Stomach (tissue), 9 donors: ENCODE data around the gene KLHDC8A. TPM values are rescaled to one million over a fixed set of nuclear protein-coding genes. Genes with fewer than 3 reads are reported as not detected.
A peak's percentile ranks its signal among the peaks of the same experiment; 100 is the strongest.

Experiments
- DNase-seq, 2 donors: peaks; one replicate each; pipeline versions ENCODE4 v3.0.0 to v3.0.0-alpha.2; 2013 to 2019
- H3K27ac ChIP-seq, 5 donors: fragments of 200-600 bp in 4 of 5; sonication (generic) in 4 of 5; one replicate each; pipeline ENCODE4 v1.5.1; 2013 to 2019; ENCODE audit warnings: mild to moderate bottlenecking in 1 of 5, moderate library complexity in 1 of 5
- H3K27me3 ChIP-seq, 3 donors: fragments of 200-600 bp; sonication (generic); one replicate each; pipeline ENCODE4 v1.5.1; 2017 to 2019; ENCODE audit warnings: mixed run types in 1 of 3
- H3K36me3 ChIP-seq, 4 donors: fragments of 200-600 bp; sonication (generic); 1 replicate in 3 of 4; 2 replicates in 1 of 4; pipeline ENCODE4 v1.5.1; 2016 to 2019
- H3K4me1 ChIP-seq, 4 donors: fragments of 200-600 bp; sonication (generic); one replicate each; pipeline ENCODE4 v1.5.1; 2016 to 2019
- H3K4me3 ChIP-seq, 4 donors: fragments of 200-600 bp; sonication (generic) in 3 of 4; one replicate each; pipeline ENCODE4 v1.5.1; 2016 to 2019; ENCODE audit warnings: mild to moderate bottlenecking in 1 of 4
- H3K9me3 ChIP-seq, 4 donors: fragments of 200-600 bp; sonication (generic); one replicate each; pipeline ENCODE4 v1.5.1; 2016 to 2019
- CTCF ChIP-seq, 7 experiments: fragments of 450-650 bp in 4 of 7; fragments of 200-600 bp in 3 of 7; sonication (generic) in 3 of 7; IDR thresholded peaks; one replicate each; pipeline ENCODE4 v1.5.1; 2016 to 2019; ENCODE audit warnings: antibody characterized with exemption in 7 of 7, control low read depth in 2 of 7, mild to moderate bottlenecking in 1 of 7
- EP300 ChIP-seq: sonication (generic); formaldehyde crosslinking; IDR thresholded peaks from one replicate; pipeline ENCODE4 v1.6.1; 2017; ENCODE audit warnings: antibody characterized with exemption
- POLR2A ChIP-seq, 4 donors: fragments of 450-650 bp; IDR thresholded peaks; one replicate each; pipeline ENCODE4 v1.6.1; 2016; ENCODE audit warnings: antibody characterized with exemption in 4 of 4, control low read depth in 2 of 4, mild to moderate bottlenecking in 1 of 4, moderate library complexity in 1 of 4
- POLR2AphosphoS5 ChIP-seq, 3 donors: sonication (generic); formaldehyde crosslinking; IDR thresholded peaks; one replicate each; pipeline ENCODE4 v1.6.1; 2016; ENCODE audit warnings: antibody characterized with exemption in 3 of 3
- WGBS, 5 donors: extraction: QIAGEN DNeasy Blood & Tissue Kit in 3 of 5; methylation state at CpG; one replicate each; pipeline versions ENCODE4 v1.1.5 to v1.1.7; 2013 to 2018; 5-methylcytosine and 5-hydroxymethylcytosine counted together
- intact Hi-C: fragments of 100-400 bp; cut with DNase I; formaldehyde crosslinking; loops from one replicate; pipeline ENCODE4 v1.15.1; 2023; ENCODE audit warnings: low total_unique reads
- polyA plus RNA-seq, 3 donors: library from polyadenylated mRNA; stranded (reverse); fragments of 200-250 nt; gene quantifications; one replicate each; pipeline ENCODE4 v1.2.3, GENCODE V29; 2013
- total RNA-seq, 5 donors: library from RNA; depleted of rRNA; stranded (reverse); fragments of >200 nt; gene quantifications; one replicate each; pipeline versions ENCODE4 v1.1.0 to v1.2.3, GENCODE V29; 2014 to 2016
- donor health status: healthy with polysubstance abuse.
- donor health status: Bipolar disorder and iron deficiency.
- donor health status: healthy.

The KLHDC8A gene
- total and polyA plus RNA-seq, 8 donors = 0.72 to 6.9 (median 2.8) TPM; not detected in 2

DNA sequence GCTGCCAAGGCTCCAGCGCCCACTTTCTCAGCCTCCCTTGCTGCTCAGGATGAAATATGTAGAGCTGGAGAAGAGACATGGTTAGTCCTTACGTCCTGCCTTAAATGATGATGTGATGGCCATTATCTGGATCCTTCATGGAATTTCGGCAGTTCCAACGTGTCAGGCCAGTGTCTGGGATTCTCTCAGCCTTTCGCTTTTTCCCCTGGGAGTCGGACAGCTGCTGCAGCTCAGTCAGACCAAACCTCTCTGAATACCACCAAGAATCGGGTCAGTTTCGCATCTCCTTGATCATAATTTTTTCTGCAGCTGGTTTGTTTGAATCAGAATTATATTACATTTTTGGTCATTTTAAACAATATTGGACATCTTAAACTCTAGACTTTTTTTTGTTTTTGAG is 22.3 kb upstream of the KLHDC8A start:
- WGBS, 5 donors = 76 to 86% (median 84%) methylated on average over 8 of the region's 8 CpGs

GRCh38 chr1:205377355-205377754 is 20.6 kb upstream of the KLHDC8A start:
- intact Hi-C loops = no loop called here
- 90 to 94% (median 92%) methylated on average over 3 of the region's 3 CpGs for WGBS, 5 donors
- Histone ChIP-seq H3K27ac (no peak overlapping the region), H3K9me3 (no peaks in the 10 kb centered on the region), H3K4me1 (peaks cover 19 to 33% (median 28%) of the 10 kb centered on the region in 4 donors), H3K4me3 (no peak overlapping the region), H3K36me3 (no peaks in the 10 kb centered on the region), H3K27me3 (peaks cover 0 to 60% (median 0%) of the 10 kb centered on the region in 3 donors)
- TF ChIP-seq EP300 = no peak
- no peak for TF ChIP-seq POLR2AphosphoS5 (IDR thresholded peaks at IDR 0.05)
- no peak for TF ChIP-seq CTCF (IDR thresholded peaks at IDR 0.05)
- no peak for TF ChIP-seq POLR2A (IDR thresholded peaks at IDR 0.05)
- DNase-seq = no peak

More for the DNA sequence above, 22.3 kb upstream of the KLHDC8A start:
- TF ChIP-seq CTCF (IDR thresholded peaks at IDR 0.05) (no peak), POLR2AphosphoS5 (IDR thresholded peaks at IDR 0.05) (no peak), EP300 (no peak), POLR2A (IDR thresholded peaks at IDR 0.05) (no peak)
- DNase-seq = no peak
- H3K4me1 ChIP-seq = peaks cover 9 to 20% (median 15%) of the 10 kb centered on the region in 4 donors
- no peaks in the 10 kb centered on the region for H3K36me3 ChIP-seq
- peaks cover 0 to 49% (median 0%) of the 10 kb centered on the region in 3 donors for H3K27me3 ChIP-seq
- H3K4me3 ChIP-seq = no peak overlapping the region
- H3K9me3 ChIP-seq = no peaks in the 10 kb centered on the region
- intact Hi-C loops = no loop called here
- no peak overlapping the region for H3K27ac ChIP-seq

DNA sequence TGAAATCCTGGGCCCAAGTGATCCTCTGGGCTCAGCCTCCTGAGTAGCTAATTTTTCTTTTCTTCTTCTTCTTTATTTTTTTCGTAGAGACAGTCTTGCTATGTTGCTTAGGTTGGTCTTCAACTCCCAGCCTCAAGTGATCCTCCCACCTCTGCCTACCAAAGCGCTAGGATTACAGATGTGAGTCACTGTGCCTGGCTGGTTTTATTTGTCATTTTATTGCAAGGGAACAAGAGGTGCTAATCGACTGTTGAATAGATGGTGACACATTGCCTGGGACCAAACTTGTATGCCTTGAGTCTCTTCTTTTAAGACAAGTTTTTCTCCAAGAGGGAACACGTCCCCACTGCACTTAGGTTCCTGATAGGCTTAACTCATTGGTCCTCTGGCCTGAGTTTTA is 20.0 kb upstream of the KLHDC8A start:
- no peaks in the 10 kb centered on the region for H3K9me3 ChIP-seq
- H3K4me1 ChIP-seq = peaks cover 19 to 39% (median 33%) of the 10 kb centered on the region in 4 donors
- H3K27me3 ChIP-seq = peaks cover 0 to 60% (median 0%) of the 10 kb centered on the region in 3 donors
- H3K36me3 ChIP-seq = no peaks in the 10 kb centered on the region
- TF ChIP-seq EP300 = no peak
- TF ChIP-seq CTCF (IDR thresholded peaks at IDR 0.05) = no peak
- TF ChIP-seq POLR2A (IDR thresholded peaks at IDR 0.05) = no peak
- TF ChIP-seq POLR2AphosphoS5 (IDR thresholded peaks at IDR 0.05) = no peak
- DNase-seq = no peak
- WGBS, 5 donors = 65 to 83% (median 74%) methylated on average over 4 of the region's 4 CpGs
- H3K4me3 ChIP-seq = no peak overlapping the region
- H3K27ac ChIP-seq = no peak overlapping the region
- intact Hi-C loops = no loop called here

- Histone ChIP-seq H3K27me3 (peaks cover 0 to 60% (median 0%) of the 10 kb centered on the region in 3 donors), H3K36me3 (no peaks in the 10 kb centered on the region), H3K27ac (no peak overlapping the region), H3K4me1 (peaks cover 19 to 46% (median 40%) of the 10 kb centered on the region in 4 donors), H3K4me3 (no peak overlapping the region), H3K9me3 (no peaks in the 10 kb centered on the region)
- WGBS, 5 donors = 23 to 35% (median 32%) methylated on average over 6 of the region's 6 CpGs
- intact Hi-C loops = no loop called here
- TF ChIP-seq POLR2A (IDR thresholded peaks at IDR 0.05) (no peak), EP300 (no peak), POLR2AphosphoS5 (IDR thresholded peaks at IDR 0.05) (no peak), CTCF (IDR thresholded peaks at IDR 0.05) (peak in 1 of 7 experiments; percentile 7)
- DNase-seq = peak in 1 of 2 donors; percentile 70
Measured at GRCh38 chr1:205375835-205376545, 19.3 kb upstream of the KLHDC8A start.
